GM21360 (cell line): ENCODE results near the gene HIVEP2.

ENCODE experiments used
- ATAC-seq: cut with Tn5 transposase; IDR thresholded peaks from one replicate; pipeline ENCODE4 v1.9.1; 2021; ENCODE audit warnings: mild to moderate bottlenecking, moderate library complexity; ENCODE audit not compliant: unreplicated experiment

The HIVEP2 gene

DNA sequence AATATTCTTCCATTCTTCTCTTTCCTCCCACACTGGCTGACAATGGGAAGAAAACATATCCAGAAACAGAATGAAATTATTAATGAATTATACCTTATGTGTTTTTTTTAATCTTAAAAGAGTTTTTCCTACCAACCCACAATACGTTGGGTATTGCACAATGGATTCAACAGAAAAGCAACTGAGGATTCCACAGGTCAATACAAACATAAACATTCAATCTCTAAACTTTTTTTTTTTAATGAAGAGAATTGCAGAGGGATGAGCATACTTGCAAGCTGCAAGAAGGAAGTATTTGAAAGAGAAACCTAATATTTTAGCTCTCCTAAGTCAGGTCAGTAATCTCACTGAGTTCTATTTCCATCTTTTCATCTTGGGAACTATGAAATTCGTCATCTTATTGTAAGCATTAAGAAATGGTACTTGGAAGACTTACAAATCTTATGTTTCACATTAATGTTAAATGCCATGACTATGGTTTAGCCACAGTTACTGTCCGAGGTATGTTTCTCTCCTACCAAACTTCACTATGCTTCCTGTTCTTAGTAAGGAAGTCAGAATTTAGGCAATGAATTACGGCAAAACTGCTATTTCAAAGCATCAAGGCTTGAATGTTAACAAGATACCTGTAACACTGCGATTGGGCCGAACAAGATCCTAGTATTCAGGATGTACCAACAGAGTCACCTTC is 100.8 kb downstream of the HIVEP2 start:
- no peak for ATAC-seq

DNA sequence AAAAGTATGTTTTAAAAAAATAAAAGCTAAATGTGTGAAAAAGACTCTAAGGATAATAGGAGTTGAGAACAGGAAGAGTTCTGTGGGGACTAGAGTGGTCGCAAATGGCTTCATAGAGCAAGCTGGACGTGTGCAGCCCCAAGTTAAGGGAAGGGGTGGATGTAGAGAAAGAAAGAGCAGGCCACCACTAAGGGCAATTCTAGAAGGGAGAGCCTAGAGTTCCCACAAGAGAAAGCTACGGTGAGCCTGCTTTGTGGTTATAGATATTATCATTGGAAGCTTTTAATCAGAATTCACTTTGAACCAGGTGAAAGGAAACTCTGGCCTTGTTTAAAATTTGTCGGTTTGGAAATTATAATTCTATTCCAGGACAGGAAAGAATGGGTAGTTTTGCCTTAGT is 101.6 kb downstream of the HIVEP2 start:
- ATAC-seq: no peak

DNA sequence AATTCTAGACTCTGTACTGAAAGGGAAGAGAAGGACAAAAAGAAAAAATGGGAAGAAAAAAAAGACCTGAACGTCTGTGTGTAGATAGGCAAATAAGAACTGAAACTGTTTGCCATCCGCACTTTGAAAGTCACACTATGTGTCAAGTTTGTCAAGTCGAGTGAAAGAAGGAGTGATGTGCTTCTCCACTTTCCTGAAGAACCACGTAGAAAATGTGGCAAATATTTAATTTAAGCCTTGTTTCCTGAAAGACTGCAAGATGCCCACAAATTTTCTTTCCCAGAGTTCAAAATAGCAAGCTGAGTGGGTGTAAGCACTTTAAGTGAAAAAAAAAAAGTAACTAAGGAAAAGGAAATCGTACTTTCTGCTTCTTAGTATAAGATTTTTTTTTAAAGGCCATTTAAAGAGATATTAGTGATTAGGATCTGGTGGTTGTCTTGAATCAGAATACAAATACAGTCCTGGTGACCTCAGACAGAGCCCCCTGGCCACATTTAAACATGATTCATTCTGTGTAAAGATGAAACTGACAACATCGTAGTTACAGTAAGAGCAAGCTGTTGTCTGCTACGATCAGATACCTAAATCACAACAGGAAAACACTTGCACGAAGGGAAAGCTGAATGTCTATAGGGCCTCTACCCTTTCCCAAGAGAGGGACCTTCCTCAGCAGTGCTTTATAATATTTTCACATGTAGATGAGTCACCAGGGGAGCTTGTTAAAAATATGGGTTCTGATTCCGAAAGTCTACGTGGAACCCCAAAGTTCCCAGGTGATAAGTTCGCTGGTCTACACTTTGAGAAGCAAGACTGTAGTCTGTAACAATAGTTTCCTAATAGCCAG is 102.3 kb downstream of the HIVEP2 start:
- peak; percentile 76 for ATAC-seq

DNA sequence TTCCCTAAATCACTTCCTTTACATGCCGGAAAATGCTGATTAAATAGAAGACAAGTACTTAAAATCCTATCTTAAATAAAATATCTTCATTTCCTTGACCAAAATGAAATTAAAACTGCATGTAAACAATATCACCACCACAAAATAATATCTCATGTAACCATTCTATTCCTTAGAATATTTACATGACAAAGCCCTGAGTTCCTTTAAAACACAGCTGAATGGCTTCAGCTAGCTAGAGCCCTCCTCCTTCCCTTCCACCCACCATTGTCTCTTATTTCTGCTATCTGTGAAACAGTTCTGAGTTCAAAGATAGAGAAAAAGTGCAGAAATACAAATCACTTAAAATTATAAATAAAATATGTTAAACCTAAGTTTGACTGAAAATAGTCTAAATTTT is 103.1 kb downstream of the HIVEP2 start:
- no peak for ATAC-seq

DNA sequence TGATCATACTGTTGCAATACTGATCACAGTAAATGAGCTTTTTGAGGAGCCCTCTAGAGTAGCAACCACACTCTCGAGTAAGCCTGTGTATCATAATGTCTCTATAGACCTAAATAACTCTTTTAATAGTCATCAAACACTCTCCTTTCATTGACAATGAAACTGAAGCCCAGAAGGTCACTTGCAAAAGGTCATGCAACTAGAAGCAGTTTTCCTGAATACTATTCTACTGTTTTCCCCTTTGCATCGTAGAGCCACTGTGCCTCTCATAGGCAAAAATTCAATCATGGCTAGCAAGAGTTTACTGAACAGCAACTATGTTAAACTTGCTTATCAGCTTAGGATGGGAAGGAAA is 105.3 kb downstream of the HIVEP2 start:
- ATAC-seq: no peak

DNA sequence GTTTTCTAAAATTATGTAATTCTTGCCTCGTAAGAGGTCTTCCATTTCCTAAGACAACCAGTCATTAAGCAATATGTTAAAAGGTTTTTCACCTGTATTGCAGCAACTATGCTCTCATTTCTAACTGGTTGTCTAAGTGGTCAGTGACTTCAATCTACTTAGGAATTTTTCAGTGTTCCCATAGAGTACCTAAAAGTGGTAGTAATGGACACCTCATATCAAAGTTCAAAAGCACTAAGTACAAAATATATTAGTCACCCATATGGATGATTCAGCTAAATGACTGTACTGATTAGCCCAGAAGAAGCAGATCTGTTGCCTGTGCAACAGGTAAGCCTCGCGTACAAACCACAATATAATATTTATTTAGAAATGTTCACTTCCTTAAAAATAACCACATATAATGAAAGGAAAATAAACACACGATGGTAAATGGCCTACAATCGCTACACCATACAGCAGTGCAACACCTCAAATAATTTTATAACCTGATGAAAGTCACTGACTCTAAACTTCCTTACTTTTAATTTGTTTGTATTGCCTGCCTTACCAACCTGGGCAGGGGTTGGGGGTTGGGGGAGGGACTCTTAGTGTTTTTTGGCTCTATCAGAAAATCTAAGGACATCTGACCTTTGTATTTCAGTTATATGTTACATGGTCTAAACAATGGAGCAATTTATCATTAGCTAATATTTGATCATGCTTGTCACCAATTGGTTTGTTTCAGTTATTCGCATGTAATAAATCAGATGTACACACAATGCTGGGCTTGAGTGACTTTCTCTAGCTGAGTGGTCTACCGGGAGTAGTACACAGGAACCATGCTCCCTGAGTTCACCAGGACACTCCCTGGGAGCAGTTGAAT is 105.9 kb downstream of the HIVEP2 start:
- ATAC-seq: no peak

DNA sequence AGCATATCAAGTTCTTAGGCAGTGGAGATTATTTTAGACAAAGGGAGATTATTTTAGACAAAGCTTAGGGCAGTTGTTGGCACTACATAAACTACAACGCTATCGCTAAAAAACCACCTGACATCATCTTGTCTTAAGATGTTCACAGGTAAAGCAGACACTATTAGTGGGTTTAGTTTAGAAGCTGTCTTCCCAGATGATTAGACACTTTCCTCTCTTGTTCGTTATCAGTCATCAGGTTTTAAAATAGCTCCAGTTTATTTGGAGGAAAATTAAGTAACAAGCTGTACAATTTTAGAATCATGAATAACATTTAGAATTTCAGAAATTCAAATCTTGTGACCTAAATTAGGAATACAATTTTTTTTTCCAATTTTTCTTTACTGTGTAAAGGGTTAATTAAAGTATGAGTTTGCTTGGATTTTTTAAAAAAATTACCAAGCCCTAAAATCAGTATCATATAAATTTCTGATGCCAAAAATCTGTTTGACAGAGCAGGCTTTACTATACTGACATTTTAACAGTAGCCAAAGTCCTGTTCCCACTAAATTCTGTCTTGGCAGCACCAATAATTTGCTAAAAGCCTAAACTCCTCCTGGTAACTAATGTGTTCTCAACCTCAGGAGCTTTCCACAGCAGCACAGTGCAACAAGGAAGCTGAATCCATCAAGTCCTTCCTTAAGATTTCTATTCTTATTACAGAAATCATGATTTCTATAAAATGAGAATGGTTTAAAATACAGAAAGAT is 109.0 kb downstream of the HIVEP2 start:
- ATAC-seq: no peak

DNA sequence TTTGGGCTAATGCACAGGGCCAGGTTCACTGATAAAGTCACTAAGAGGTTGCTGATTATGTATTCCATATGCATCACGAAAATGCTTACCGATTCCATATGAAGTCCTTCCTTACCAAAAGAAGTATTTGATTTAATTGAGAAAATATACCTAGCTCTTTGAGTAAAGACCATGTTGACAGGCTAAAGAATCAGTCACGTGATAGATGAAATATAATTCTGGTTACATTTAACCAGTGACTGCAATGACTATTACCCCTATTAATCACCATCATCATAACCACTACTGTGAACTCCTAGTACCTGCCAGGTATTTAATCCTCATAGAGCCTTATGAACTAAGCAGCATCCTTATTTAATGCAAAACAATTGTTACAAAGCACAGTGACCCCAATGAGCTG is 110.1 kb downstream of the HIVEP2 start:
- no peak for ATAC-seq

DNA sequence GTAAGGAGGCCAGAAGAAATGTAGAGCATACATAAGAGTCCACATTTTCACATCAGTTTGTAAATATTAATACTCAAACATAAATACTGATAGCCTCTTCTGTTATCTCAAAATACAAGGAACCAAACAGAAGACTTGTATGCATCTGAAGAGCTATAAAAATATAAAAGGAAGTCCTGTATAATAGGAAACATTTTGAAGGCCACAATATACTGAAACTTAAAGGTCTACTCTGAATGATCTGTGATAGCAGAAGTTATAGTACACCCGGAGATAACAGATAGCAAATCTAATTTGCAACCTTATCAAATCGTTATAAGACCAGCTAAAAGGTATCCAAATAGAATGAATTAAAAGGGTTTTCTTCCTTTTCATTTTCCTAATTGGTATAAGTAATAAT is 111.2 kb downstream of the HIVEP2 start:
- no peak for ATAC-seq

DNA sequence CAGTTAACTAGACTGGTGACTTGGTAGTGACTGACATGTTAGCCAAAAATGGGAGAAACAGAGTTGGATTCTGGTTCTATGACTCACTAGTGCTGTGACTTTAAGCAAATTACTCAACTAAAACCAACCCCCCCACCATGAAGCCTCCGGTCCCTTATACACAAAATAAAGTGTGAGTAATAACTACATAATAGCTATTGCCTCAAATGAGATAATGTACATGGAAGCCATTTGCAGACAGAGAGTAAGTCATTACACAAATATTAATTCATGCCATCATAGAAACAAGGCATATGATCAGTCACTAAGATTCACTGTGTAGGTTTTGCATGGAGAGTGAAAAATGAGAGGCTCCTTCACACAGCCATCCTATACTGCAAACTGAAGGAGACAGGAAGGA is 111.9 kb downstream of the HIVEP2 start:
- no peak for ATAC-seq

DNA sequence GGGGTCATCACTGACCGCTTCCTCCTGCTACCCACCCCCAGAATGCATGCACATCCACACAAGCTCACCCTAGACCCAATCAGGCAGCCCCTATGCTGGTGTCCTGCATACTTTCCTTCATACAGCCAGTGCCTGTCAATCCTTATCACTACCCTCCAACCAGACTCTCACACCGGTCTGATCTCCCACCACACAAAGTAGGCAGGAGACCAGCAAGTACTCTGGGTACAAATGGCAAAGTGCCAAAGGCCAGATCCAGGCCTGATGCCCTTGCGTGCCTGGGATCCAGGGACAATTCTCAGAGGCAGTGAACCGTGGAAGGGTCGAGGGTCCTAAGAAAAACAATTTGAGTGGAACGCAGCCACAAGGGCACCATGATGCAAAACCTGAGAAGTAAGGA is 114.2 kb downstream of the HIVEP2 start:
- ATAC-seq: no peak

DNA sequence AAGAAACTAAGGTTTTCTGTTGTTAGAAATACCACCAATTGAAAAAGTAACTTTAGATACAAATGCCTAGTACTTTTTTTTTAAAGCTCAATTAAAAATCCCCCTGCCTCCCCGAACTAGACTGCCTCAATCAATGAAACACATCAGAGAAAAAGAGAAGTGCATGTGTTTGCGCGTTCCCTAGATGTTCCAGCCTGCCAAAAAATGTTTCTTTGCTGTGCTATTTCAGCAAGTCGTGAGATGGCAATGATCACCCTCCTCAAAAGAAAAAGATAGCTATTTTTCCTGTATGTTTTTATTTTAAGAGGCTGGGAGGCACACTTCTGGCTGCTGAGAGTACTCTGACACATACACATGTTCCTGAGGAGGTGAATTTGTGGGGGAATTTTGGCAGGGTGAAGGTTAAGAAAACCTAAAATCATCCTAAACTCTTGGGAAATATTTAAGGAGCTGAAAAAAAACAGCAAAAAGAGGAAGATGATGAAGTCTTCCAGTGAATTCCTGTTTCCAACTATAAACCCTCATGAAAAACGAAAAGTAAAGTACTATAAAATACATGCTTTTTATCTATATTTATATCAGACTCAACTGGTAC is 114.8 kb downstream of the HIVEP2 start:
- no peak for ATAC-seq

DNA sequence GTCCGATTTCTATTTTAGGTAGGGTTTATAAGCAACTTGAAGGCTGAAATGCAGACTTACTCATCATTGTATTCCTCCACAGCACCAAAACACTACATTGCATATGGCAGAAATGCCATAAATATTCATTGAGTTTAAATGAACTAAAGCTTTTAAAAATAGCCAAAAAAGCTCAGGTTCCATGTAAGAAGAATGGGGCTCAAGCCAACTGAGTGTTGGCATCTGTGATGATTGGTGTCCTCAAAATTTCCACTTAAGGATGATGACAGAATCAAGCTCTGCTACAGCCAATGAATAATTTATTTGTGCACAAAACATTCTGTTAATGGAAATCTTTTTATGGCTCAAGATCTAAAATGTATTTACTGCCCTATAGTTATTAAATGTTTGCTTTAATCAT is 115.4 kb downstream of the HIVEP2 start:
- no peak for ATAC-seq

DNA sequence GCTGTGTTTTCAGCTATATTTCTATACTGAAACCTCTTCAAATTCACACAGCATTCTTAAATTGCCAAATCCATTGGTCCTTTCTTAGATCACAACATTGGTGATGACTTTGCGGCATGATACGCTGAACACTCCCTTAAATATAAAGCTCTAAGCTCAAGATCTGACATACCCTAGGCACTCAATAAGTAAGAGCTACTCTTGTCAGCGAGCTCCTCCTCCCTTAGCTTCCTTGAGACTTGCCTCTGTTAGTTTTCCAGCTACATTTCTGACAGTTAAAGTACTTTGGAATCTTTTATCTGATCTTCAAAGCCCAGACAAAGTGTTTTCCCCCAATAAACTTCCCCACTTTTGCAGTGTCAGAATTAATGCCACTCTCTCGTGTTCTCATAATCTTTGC is 117.0 kb downstream of the HIVEP2 start:
- no peak for ATAC-seq

DNA sequence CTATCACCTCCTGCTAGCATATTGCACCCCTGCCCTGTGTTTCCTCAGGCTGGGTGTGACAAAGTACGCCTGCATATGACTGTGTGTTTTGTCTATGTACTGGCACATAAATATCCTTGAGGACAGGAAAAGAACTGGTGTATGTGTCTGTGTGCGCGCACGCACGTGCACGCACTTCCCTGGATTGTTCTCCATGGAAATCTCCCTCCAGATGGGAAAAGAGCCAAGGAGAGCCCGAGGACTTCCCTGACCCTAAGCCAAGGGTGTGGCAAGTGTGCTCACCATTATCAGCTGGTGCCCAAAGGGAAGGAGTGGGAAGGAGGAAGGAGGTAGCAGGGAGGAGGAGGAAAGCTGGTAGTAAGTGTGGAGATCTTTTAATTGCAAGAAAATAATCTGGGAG is 117.6 kb downstream of the HIVEP2 start:
- no peak for ATAC-seq

DNA sequence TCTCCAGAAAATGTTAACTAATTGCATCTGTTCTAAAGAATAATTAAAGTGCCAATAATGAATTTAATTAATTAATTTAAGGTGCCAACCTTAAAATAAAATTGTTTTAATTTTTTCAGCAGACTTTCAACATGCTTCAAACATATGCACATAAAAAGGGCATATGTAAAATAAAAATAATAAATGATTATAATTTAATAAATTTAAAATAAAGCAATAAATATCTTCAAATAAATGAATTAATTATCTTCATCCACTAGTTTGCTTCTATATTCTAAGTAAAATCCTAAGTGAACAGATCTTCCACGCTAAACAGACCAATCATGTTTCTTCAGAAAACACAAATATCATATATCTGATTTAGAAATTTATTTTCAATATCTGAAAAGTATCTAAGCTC is 119.2 kb downstream of the HIVEP2 start:
- ATAC-seq: no peak

DNA sequence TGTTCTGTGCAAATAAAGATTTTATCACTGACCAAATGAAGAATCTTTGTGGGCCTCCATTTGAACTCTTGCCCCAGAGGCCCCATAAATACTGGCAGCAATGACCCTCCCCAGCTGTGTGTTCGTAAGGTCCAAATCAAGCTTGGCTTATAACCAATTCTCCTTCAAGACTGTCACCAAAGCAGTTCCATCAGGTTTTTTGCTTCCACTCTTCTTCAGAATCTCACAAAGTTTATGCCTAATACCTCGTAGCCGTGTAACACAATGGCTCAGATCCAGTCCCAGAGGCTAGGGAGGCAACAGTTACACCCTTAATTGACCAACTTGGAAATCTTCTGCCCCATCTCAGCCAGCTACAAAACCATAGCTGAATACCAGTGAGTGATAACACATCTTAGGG is 120.5 kb downstream of the HIVEP2 start:
- ATAC-seq: no peak

DNA sequence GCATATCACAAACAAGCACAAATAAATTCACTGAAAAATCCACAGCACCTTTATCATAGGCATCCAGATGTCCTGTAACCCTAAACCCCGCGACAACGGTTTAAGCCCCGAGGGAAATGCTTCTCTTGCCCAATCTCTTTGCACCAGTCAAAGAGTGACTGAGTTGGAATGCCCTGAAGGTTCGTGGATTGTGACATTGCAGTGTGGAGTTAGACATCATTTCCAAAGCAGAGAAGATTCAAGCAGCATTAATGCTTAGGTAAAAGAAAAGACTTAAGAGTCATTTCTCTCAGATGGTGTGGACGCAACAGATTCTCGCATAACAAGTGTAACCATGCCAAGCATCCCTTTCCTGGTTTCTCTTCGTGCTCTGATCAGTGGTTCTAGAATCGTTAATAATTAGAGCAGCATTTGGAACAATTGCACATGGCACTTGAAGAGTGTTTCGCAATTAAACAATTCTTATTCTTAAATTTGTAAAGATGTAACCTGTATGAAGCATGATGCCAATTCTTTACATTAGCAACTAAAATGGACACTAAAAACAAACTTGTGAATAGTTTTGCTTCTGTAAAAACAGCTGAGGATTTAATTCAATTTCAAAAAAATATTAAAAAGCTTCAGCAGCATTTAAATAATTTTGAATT is 121.6 kb downstream of the HIVEP2 start:
- ATAC-seq: no peak

DNA sequence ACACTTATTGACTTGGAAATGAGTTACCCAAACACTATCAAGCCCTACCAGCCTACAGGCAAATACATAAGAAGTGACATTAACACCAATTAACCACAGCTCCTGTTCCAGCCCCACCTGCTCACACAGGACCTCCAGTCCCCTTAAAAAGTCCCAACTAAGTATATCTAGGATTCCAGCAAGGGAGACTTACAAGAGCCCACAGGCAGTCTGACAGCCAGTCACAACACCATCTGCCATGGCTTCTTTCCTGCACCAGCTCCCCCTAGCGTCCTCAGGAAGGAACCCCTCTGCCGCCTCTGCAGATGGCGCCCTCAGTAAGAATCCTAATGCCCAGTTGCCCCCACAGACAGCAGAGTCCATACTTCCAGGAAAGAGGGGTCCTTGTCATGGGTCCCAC is 122.1 kb downstream of the HIVEP2 start:
- ATAC-seq: no peak

DNA sequence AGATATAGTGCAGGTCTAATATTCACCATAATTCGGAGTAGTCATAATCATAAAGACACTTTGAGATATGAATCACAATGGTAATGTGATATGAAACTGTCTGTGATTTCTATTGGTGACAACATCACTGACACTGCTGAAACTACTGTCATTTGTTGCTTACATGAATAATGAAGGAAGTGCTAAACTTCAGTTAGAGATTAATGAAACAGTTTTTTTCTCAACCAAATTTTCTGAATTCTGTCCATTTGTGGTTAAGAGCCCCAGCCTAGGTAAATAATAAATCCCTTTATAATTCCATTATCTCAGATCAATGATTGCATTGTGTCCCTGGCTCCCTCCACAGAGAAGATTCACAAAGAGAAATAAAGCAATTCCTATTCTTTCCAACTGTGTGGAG is 122.6 kb downstream of the HIVEP2 start:
- ATAC-seq: peak; percentile 67
